Neural cell (in vitro differentiated cells): Measurements from ENCODE around the gene TMEM220.

Experiments
- EP300 ChIP-seq: fragments of 450-650 bp; conservative IDR thresholded peaks from 2 replicates; pipeline ENCODE4 v1.6.1; 2014; ENCODE audit warnings: antibody characterized with exemption, mild to moderate bottlenecking, moderate library complexity; ENCODE audit not compliant: poor library complexity, severe bottlenecking
- EZH2 ChIP-seq: fragments of 200-600, 300-800 bp; shearing (Covaris generic), sonication (generic); IDR thresholded peaks from 2 replicates; pipeline ENCODE4 v1.6.1; 2014; ENCODE audit warnings: antibody characterized with exemption, low read length, borderline replicate concordance, mild to moderate bottlenecking; ENCODE audit not compliant: insufficient read depth, poor library complexity, severe bottlenecking
- POLR2AphosphoS5 ChIP-seq: IDR thresholded peaks from 2 replicates; pipeline ENCODE4 v1.6.1; 2012
- TAF1 ChIP-seq: IDR thresholded peaks from 2 replicates; pipeline ENCODE4 v1.6.1; 2012; ENCODE audit warnings: low read depth
- TF ChIP-seq, protein P1 (sequence below): fragments of 450-650 bp; IDR thresholded peaks from 2 replicates; pipeline ENCODE4 v1.5.1; 2014; ENCODE audit warnings: antibody characterized with exemption, mild to moderate bottlenecking, moderate library complexity; ENCODE audit not compliant: poor library complexity, severe bottlenecking
- TF ChIP-seq, protein P2 (sequence below): IDR thresholded peaks from 2 replicates; pipeline ENCODE4 v1.6.1; 2012; ENCODE audit warnings: borderline replicate concordance

DNA sequence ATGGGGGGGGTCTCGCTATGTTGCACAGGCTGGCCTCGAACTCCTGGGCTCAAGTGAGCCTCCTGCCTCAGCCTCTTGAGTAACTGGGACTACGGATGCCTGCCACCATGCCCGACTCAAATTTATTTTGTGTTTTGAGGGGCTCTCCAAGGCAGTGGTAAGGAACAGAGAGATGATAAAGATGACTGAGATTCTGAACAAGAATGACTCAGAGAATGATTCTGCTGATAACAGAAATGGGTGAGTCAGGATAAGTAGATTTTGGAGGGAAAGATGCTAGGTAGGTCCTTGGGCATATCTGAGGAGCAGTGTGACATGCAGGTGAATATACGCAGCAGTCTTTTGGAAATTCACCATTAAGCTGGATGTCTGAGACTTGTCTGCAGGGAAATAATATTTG is 2.6 kb downstream of the TMEM220 start:
- TF ChIP-seq EP300 (no peak), TAF1 (no peak), EZH2 (no peak), POLR2AphosphoS5 (no peak)
- TF ChIP-seq, protein P1, sequence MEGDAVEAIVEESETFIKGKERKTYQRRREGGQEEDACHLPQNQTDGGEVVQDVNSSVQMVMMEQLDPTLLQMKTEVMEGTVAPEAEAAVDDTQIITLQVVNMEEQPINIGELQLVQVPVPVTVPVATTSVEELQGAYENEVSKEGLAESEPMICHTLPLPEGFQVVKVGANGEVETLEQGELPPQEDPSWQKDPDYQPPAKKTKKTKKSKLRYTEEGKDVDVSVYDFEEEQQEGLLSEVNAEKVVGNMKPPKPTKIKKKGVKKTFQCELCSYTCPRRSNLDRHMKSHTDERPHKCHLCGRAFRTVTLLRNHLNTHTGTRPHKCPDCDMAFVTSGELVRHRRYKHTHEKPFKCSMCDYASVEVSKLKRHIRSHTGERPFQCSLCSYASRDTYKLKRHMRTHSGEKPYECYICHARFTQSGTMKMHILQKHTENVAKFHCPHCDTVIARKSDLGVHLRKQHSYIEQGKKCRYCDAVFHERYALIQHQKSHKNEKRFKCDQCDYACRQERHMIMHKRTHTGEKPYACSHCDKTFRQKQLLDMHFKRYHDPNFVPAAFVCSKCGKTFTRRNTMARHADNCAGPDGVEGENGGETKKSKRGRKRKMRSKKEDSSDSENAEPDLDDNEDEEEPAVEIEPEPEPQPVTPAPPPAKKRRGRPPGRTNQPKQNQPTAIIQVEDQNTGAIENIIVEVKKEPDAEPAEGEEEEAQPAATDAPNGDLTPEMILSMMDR = no peak
- TF ChIP-seq, protein P2, sequence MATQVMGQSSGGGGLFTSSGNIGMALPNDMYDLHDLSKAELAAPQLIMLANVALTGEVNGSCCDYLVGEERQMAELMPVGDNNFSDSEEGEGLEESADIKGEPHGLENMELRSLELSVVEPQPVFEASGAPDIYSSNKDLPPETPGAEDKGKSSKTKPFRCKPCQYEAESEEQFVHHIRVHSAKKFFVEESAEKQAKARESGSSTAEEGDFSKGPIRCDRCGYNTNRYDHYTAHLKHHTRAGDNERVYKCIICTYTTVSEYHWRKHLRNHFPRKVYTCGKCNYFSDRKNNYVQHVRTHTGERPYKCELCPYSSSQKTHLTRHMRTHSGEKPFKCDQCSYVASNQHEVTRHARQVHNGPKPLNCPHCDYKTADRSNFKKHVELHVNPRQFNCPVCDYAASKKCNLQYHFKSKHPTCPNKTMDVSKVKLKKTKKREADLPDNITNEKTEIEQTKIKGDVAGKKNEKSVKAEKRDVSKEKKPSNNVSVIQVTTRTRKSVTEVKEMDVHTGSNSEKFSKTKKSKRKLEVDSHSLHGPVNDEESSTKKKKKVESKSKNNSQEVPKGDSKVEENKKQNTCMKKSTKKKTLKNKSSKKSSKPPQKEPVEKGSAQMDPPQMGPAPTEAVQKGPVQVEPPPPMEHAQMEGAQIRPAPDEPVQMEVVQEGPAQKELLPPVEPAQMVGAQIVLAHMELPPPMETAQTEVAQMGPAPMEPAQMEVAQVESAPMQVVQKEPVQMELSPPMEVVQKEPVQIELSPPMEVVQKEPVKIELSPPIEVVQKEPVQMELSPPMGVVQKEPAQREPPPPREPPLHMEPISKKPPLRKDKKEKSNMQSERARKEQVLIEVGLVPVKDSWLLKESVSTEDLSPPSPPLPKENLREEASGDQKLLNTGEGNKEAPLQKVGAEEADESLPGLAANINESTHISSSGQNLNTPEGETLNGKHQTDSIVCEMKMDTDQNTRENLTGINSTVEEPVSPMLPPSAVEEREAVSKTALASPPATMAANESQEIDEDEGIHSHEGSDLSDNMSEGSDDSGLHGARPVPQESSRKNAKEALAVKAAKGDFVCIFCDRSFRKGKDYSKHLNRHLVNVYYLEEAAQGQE = no peak
